GM12891 (cell line): Measurements from ENCODE around the gene MIER3.

ENCODE experiments used
- PAX5 ChIP-seq: IDR thresholded peaks from 2 replicates; pipeline ENCODE4 v1.6.1; 2011; ENCODE audit warnings: low read length, moderate library complexity, mild to moderate bottlenecking; ENCODE audit not compliant: insufficient read depth, severe bottlenecking
- POLR2A ChIP-seq: IDR thresholded peaks from 2 replicates; pipeline ENCODE4 v1.6.1; 2011; ENCODE audit warnings: low read depth, low read length, control low read depth
- POLR2AphosphoS5 ChIP-seq: IDR thresholded peaks from 2 replicates; pipeline ENCODE4 v1.6.1; 2011; ENCODE audit warnings: low read depth, low read length, control low read depth
- POU2F2 ChIP-seq: IDR thresholded peaks from 2 replicates; pipeline ENCODE4 v1.6.1; 2011; ENCODE audit warnings: low read depth, mild to moderate bottlenecking, control low read depth, low read length, moderate library complexity
- SPI1 ChIP-seq: IDR thresholded peaks from 2 replicates; pipeline ENCODE4 v1.6.1; 2011; ENCODE audit warnings: low read depth, low read length, control low read depth
- TAF1 ChIP-seq: IDR thresholded peaks from 2 replicates; pipeline ENCODE4 v1.6.1; 2011; ENCODE audit warnings: low read depth, low read length, control low read depth

DNA sequence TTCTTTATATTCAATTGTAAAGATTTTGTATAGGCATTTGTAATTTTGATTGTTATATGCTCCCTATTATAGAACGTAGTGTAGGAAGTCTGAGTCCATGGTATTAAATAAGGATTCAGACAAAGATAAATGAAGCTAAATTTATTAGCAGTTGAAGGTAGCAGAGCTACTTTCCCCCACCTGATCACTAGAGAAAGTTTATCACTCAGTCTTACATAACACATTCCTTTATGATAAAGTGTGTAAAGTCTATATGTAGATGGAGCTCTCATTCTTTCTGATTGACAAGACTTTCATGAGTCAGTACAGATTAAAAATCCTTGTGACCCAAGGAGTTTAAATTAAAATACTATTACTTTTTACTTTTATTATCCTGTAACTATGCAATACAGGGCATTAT is 2.3 kb upstream of the MIER3 start:
- TF ChIP-seq POLR2AphosphoS5 (no peak), POLR2A (no peak), TAF1 (no peak), POU2F2 (no peak), SPI1 (no peak), PAX5 (no peak)
